GM19455 (cell line): ENCODE data around the gene GALNT2.

Experiments used
- ATAC-seq: cut with Tn5 transposase; IDR thresholded peaks from one replicate; pipeline ENCODE4 v1.9.1; 2021; ENCODE audit not compliant: unreplicated experiment

Gene GALNT2

GRCh38 chr1:230126529-230127104 lies 59.6 kb downstream of the GALNT2 start:
- ATAC-seq, result no peak

DNA sequence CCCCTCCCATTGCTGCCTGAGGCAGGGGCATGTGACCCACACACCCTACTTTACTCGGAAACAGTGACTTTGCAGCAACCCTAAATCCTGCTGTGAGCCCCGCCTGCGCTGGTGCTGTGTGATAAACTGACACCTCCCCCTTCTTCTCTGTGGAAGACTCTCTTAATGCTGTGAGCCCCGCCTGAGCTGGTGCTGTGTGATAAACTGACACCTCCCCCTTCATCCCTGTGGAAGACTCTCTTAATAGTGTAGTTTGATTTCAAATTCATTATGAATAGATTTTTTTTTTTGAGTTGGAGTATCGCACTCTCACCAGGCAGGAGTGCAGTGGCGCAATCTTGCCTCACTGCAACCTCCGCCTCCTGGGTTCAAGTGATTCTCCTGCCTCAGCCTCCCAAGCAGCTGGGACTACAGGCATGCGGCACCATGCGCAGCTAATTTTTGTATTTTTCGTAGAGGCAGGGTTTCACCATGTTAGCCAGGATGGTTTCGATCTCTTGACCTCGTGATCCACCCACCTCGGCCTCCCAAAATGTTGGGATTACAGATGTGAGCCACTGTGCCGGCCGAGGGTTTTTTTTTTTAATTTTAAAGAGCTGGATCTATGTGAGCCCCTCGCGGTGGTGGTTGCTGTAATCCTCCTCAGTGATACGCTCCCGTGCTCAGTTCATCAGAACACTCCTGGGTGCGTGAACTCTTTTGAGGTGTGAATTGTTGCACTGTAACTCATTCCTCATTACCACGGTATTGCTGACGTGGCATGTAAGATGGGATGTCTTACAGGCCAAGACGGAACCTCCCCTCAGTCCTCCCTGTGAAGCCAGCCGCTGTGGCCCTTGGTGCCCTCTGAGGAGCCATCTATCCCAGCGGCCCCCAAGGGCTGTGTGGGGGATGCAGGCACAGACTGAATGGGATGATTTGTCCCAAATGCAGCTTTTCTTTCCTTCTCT lies 60.3 kb downstream of the GALNT2 start:
- ATAC-seq, result no peak

DNA sequence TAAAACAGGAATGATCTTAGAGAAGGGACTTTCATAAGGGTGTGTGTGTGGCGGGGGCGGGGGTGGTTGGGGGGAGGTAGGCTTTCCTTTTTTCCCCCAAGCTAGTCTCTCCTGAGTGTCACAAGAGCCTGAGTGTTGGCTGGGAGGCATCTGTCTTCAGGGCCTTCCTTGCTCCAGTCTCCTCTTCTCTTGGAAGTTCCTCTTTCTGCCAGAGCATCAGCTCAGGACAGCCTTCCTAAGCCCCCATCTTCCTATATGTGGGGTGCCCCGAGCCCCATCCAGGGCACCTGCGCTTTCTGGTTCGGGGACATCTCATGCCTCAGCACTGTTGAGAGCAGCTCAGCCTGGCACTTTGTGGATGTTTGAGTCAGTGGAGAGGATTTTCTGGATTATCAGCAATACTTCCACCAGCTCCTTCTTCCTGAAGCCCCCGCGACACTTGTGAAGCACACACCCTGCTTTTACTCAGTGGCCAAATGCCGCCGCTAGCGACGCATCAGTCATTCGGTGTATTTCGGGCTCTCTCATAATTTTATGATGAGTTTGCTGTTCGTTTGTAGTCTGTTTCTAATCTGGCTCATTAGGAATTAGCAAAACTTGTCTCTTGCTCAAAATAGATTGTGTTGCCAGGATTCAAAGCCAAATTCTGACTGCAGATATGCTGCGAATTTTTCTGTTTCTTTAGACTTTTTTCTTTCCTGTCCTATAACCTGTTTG lies 61.7 kb downstream of the GALNT2 start:
- ATAC-seq, result no peak

GRCh38 chr1:230129341-230129740 lies 62.3 kb downstream of the GALNT2 start:
- ATAC-seq, result no peak

DNA sequence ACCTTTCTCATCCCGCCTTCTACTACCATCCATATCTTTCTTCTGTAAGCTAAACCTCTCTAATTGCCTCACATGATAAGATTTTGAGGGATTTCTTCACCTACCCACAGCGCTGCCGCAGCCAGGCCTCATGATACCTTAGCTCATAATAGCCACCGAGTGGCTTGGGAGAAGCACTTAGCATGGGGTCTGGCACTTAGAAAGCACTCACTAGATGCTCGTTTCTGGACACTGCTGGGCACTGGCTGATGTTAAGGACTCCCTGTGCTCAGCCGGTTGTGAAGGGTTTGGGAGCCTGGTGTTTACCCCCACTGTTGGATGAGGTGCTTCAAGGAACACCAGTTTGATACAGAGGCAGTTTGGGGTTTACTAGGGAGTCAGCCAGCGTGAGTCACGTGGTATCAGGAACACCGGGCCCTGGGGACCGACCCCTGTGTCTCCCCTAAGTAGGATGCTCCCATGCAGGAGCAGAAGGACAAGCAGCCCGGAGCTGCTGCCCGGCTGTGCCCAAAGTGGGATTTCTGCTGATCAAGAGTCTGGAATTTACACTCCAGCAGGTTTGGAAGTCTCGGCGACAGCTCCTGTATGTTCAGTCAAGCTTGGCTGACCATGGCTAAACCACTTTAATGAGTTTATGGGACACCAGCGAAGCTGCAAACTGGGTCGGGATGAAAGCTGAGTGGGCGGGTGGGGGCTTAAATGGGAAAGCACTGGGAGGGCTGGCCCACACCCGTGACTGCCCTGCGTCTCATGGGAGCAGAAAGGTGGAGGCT lies 63.3 kb downstream of the GALNT2 start:
- no peak for ATAC-seq

- no peak for ATAC-seq
Measured at GRCh38 chr1:230131457-230131856, 64.4 kb downstream of the GALNT2 start.

- no peak for ATAC-seq
Measured at GRCh38 chr1:230132758-230133157, 65.7 kb downstream of the GALNT2 start.

DNA sequence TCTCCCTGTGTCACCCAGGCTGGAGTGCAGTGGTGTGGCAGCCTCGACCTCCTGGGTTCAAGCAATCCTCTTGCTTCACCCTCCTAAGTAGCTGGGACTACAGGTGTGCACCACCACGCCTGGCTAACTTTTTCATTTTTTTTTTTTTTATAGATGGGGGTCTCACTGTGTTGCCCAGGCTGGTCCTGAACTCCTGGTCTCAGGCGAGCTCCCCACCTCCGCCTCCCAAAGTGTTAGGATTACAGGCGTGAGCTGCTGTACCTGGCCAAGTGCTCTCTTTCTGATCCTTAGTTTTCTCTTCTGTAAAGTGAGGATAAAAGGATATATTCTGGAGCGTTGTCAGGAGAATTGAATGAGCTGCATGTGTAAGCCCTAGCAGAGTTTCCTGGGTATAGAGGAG lies 68.7 kb downstream of the GALNT2 start:
- no peak for ATAC-seq

DNA sequence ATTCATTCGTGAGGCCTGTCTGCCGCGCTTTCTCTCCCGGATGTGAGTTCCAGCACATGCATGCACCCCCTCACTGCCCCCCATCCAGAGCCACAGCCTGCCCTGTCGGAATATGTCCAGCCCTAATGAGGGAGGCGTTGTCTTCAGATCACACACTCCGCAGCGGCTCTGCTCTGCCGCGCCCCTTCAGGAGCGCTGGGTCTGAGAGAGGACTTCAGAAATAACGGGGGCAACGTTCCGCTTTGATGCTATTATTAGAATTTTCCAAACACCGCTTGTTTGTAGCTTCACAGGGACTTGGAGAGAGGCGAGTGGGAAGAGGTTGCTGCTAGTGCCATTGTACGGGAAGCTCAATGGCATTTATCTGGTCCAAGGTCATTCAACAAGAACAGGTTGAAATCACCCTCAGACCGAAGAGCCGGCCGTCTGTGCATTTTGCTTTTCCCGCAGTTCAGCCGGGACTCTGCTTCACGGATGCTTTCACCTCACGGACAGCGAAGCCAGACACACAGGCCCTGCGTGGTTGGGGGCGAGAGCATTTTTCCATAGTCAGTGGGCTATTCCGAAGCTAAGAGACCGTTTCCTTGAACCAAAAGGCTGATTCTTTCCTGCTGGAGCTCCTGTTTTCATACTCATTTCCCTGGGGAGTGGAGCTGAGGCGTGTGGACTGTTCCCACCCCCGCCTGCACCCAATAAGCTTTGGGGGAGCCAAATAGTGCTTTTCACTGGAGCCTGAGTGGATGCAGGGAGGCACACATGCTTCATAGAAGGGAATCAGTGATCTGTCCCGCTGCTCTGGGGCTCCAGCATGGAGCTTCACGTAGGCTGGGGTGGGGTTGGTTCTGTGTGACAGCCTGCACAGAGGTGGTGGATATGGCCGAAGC lies 69.7 kb downstream of the GALNT2 start:
- ATAC-seq, result no peak

GRCh38 chr1:230137337-230137815 lies 70.3 kb downstream of the GALNT2 start:
- ATAC-seq, result no peak

DNA sequence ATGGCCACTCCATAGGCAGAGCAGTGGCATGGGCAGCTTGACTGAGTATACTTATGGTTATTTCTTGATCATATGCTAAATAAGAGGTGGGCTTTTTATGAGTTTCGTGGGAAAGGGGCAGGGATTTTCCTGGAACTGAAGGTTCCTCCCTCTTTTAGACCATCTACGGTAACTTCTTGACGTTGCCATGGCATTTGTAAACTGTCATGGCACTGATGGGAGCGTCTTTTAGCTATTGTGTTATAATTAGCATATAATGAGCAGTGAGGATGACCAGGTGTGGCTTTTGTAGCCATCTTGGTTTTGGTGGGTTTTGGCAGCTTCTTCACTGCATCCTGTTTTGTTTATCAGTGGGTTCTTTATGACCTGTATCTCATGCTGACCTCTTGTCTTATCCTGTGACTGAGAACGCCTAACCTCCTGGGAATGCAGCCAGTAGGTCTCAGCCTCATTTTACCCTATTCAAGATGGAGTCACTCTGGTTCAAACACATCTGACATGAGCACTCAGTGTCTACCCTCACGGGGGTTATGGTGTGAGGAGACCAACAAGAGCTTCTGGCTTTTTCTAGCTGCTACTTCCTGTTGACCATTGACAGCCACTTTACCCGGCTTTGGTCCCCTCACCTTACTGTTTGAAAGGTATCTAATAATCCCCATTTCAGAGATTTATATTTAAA lies 71.7 kb downstream of the GALNT2 start:
- no peak for ATAC-seq

DNA sequence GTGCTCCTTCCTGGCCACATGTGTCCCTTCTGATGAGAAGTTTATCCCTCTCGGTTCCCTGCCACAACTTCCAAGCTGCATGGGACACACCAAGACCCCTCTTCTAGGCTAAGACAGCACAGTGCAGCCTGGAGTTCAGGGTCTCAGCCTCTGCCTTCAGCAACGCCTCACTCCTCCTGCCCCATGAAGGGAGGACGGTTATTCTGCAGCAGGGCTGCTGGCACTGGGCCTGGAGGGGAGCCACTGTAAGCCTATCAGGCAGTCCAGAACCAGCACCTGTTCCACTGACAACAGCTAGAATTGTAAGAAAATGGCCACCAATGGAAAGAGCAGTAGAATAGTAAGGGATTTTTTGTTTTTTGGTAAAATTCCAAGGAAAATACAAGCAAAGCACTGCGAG lies 72.3 kb downstream of the GALNT2 start:
- no peak for ATAC-seq

DNA sequence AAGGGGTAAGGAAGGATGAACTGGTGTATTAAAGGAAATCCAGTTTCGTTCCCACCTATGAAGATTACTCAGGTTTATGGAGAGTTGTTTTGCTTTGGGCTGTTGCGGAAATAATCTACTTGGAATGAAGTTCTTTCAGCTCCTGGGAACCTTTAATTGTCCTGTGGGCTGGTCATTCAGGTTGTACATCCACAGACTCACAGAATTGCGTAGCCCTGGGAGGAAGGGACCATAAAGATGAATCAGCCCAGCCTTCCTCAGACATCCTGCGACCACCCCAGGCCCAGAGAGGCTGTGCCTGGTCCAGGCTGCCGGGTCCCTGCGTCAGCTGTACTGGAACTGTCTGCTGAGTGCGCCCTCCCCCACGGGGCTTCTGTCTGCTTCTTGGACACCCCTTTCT lies 72.7 kb downstream of the GALNT2 start:
- no peak for ATAC-seq

DNA sequence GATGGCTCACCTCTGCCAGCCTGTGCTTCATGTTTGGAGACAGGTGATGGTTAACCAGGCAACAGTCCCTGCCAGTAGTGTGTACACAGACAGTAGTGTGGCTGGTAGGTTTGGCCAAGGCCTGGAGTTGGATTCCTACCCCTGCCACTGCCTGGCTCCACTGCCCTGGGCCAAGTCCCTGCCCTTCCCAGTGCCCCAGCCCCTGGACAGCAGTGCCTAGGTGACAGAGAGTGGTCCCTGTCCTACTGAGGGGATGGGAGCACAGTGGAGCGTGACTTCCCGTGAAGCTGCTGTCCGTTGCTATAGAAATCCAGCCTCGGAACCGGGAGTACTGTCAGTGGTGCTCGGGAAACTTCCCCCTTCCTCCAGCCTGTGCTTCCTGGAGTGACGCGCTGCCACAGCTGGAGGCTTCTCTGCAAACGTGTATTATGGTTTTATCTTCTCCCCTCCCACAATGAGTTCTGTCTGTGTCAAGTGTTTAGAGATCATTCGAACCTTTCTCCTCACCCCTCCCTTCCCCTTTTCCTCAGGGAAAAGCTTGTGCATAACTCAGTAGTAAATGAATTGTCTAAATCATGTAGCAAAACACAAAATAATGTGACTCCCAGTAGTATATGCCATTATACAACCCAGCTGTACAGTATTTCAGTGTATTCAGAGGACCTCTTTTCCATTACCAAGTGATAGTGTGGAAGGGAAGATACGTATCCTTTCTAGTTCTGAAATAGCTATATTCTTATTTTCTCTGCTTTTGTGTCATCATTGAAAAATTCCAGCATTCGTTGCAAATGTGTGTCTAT lies 73.4 kb downstream of the GALNT2 start:
- ATAC-seq, result no peak

DNA sequence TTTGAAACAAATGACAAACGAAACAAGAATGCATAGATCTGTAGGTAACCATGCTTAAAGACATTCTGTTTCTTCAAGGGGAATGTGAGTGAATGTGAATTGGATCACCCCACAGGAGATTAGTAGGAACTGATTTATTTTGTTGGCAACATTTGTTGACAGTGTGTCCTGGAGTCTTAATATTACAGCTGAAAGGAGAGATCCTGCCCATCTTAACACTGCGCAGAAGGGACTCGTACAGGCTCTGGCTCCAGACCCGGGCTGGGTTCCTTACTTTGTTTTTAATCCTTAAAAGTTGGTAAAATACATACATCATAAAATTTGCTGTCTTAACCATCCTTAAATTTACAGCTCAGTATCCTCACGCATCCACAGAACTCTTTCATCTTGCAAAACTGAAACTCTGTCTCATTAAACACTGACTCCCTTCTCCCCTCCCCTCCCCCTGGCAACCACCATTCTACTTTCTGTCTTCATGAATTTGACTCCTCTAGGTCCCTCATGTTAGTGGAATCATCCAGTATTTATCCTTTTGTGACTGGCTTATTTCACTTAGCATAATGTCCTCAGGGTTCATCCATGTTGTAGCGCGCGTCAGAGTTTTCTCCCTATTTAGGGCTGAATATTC lies 74.1 kb downstream of the GALNT2 start:
- no peak for ATAC-seq

DNA sequence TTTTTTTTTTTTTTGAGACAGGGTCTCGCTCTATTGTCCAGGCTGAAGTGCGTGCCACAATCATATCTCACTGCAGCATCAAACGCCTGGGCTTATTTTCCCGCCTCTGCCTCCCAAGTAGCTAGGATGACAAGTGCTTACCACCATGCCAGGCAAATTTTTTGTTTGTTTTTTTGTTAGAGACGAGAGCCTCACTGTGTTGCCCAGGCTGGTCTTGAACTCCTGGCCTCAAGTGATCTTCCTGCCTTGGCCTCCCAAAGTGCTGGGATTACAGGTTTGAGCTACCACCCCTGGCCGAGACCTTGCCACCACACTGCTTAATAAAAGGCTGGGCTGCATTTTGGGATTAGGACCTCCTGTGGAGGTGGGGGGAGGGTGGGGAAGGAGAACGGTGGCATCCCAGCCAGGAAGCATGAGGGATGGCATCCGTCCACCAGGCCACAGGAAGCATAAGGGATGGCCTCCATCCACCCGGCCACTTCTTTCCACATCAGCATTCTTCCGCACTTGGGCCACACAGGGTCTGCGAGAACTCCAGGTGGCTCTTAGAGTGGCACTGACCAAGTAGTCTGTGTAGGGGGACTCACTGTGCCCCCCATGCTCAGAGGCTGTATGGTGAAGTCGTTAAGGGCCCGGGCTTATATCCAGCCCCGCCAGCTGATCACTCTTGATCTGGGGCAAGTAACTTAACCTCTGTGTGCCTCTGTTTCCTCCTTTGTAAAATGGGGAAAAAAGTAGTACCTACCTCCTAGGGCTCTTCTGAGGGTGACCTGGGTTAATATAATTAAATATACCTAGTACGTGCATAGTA lies 75.0 kb downstream of the GALNT2 start:
- ATAC-seq, result no peak

DNA sequence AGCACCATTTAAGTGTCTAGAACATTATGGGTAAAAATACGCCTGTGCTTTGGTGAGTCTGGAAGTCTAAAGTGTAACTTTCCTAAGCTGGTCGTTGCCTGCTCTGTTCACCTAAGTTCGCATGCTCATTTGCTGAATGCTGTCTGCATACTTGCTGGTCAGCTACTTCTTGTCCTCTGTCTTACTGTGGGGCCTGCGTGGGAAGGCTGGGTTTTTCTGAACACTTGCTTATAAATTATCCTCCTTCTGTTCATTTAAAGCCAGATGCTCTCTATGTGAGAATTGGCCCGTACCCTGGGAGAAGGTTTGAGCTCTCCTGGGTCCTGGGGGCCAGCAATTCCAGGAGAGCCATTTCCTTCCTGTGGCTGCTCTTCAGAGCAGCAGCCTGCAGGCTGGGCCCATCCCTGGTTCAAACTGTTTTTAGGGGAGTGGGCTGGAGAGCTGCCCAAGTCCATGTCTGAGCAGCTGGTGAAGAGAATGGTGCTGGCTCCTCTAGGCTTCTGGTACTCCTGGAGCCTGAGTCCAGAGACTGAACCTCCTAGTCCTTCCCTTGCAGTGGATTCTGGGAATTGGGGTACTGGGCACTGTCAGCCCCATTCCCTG lies 75.7 kb downstream of the GALNT2 start:
- no peak for ATAC-seq
